Measurements from ENCODE around the gene PIAS3.

The PIAS3 gene

DNA sequence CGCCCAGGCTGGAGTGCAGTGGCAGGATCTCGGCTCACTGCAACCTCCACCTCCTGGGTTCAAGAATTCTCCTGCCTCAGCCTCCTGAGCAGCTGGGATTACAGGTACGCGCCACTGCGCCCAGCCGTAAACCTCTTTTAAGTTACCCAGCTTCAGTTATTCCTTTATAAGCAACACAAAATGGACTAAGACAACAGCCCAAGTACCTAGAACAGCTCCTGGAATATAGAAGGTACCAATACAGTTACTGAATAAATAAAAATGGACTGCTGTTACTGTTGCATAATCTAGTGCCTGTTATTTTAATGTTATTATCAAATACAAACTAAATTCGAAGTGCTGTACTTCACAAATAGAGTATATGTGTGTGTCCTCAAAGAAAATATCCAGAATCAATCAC is 52.0 kb downstream of the PIAS3 start:
- H3K4me3 ChIP-seq (ENCODE audit: low read depth, low read length) = no peak overlapping the region
- no peaks in the 10 kb centered on the region for H3K36me3 ChIP-seq (ENCODE audit: control insufficient read depth, insufficient read depth, low read length)
- no peaks in the 10 kb centered on the region for H3K27me3 ChIP-seq (ENCODE audit: control insufficient read depth, insufficient read depth, low read length)
- no peaks in the 10 kb centered on the region for H3K9me3 ChIP-seq (ENCODE audit: control insufficient read depth, insufficient read depth, low read length)
- H3K4me1 ChIP-seq (ENCODE audit: control insufficient read depth, insufficient read depth, low read length) = no peaks in the 10 kb centered on the region
- H3K9ac ChIP-seq (ENCODE audit: low read depth, low read length) = no peak overlapping the region

DNA sequence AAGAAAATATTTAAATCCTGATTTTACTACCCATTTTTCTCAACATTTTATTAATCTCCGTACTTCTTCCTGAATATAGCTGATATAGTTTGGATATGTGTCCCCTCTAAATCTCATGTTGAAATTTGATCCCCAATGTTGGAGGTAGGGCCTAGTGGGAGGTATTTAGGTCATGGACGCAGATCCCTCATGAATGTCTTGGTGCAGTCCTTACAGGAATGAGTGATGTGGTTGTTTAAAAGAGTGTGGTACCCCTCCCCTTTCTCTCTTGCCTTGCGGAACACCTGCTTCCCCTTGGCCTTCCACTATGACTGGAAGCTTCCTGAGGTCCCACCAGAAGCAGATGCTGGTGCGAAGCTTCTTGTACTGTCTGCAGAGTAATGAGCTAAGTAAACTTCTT is 52.5 kb downstream of the PIAS3 start:
- Histone ChIP-seq H3K36me3 (ENCODE audit: control insufficient read depth, insufficient read depth, low read length) (no peaks in the 10 kb centered on the region), H3K27me3 (ENCODE audit: control insufficient read depth, insufficient read depth, low read length) (no peaks in the 10 kb centered on the region), H3K9ac (ENCODE audit: low read depth, low read length) (no peak overlapping the region), H3K9me3 (ENCODE audit: control insufficient read depth, insufficient read depth, low read length) (no peaks in the 10 kb centered on the region), H3K4me3 (ENCODE audit: low read depth, low read length) (no peak overlapping the region), H3K4me1 (ENCODE audit: control insufficient read depth, insufficient read depth, low read length) (no peaks in the 10 kb centered on the region)

DNA sequence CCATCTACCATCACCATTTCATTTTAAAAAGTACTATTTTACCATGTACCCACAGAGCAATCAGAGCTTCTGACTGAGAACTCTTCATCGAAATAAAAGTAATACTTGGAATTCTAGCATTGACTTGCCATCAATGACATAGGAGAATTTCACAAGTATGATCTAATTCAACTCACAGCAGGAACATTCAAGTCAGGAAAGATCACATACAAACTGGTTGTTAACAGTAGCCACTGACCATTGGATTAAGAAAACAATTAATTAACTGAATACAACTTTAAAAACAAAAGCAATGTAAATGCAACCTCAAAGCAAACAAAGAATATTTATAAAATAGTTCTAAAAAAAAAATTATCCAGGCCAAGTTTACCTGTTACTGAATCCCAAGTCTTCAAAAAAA is 53.8 kb downstream of the PIAS3 start:
- Histone ChIP-seq H3K9ac (ENCODE audit: low read depth, low read length) (no peak overlapping the region), H3K4me1 (ENCODE audit: control insufficient read depth, insufficient read depth, low read length) (no peaks in the 10 kb centered on the region), H3K27me3 (ENCODE audit: control insufficient read depth, insufficient read depth, low read length) (no peaks in the 10 kb centered on the region), H3K9me3 (ENCODE audit: control insufficient read depth, insufficient read depth, low read length) (no peaks in the 10 kb centered on the region), H3K4me3 (ENCODE audit: low read depth, low read length) (no peak overlapping the region), H3K36me3 (ENCODE audit: control insufficient read depth, insufficient read depth, low read length) (no peaks in the 10 kb centered on the region)

DNA sequence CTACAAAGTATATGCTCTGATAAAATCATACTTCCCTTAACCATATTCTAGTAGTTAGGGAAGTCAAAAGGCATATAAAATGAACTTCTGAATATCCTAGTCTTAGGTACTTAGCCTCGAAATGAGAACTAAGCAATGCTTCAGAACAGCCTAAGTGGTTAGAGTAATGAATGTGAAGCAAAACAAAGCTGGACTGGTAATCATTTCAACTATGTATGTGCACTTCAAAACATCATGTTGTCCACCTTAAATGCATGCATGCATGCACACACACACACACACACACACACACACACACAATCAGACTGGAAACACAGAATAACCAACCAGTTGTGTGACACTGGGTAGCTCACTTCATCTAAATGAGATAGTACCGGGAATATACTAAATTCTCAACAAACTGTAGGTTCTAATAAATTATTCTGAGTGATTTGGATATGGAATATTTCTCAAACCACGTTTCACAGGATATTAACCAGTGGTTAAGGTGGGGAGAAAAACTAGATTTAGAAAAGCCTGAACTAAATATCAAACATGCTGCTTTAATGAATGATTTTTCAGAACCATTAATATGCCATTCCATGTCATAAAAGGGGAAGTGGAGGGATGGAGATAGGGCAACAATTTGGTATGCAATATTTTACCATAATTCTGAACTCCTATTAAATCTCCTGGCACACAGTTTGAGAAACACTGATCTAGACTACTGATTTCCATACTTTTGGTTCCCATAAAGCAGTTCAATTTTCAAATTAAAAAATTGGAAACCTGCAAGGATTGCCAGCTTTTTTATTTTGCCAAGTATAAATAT is 54.4 kb downstream of the PIAS3 start:
- H3K9ac ChIP-seq (ENCODE audit: low read depth, low read length) = no peak overlapping the region
- H3K9me3 ChIP-seq (ENCODE audit: control insufficient read depth, insufficient read depth, low read length) = no peaks in the 10 kb centered on the region
- no peaks in the 10 kb centered on the region for H3K27me3 ChIP-seq (ENCODE audit: control insufficient read depth, insufficient read depth, low read length)
- H3K4me3 ChIP-seq (ENCODE audit: low read depth, low read length) = no peak overlapping the region
- no peaks in the 10 kb centered on the region for H3K4me1 ChIP-seq (ENCODE audit: control insufficient read depth, insufficient read depth, low read length)
- H3K36me3 ChIP-seq (ENCODE audit: control insufficient read depth, insufficient read depth, low read length) = no peaks in the 10 kb centered on the region

DNA sequence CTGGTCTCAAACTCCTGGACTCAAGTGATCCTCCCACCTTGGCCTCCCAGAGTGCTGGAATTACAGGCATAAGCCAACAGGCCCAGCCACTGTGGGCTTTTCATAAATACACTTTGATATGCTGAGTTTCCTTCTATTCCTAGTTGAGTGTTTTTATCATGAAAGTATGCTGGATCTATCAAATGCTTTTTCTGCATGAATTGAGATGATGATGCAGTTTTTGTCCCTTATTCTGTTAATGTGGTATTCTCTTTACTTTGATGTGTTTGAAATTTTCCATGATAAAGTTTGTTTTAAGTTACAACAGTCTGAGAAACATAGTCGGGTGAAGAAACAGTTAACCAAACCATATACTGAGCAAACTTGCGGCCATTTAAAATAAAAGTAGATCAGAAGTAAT is 59.1 kb downstream of the PIAS3 start:
- Histone ChIP-seq H3K27me3 (ENCODE audit: control insufficient read depth, insufficient read depth, low read length) (no peaks in the 10 kb centered on the region), H3K36me3 (ENCODE audit: control insufficient read depth, insufficient read depth, low read length) (no peaks in the 10 kb centered on the region), H3K4me1 (ENCODE audit: control insufficient read depth, insufficient read depth, low read length) (no peaks in the 10 kb centered on the region), H3K4me3 (ENCODE audit: low read depth, low read length) (no peak overlapping the region), H3K9me3 (ENCODE audit: control insufficient read depth, insufficient read depth, low read length) (peaks cover 5% of the 10 kb centered on the region), H3K9ac (ENCODE audit: low read depth, low read length) (no peak overlapping the region)
